ENCODE measurements around the gene BAHCC1. TPM values are rescaled to one million over a fixed set of nuclear protein-coding genes. Genes with fewer than 3 reads are reported as not detected.

BAHCC1 gene
- total RNA-seq, 1 donor from 2014 or later = 0.91 TPM

DNA sequence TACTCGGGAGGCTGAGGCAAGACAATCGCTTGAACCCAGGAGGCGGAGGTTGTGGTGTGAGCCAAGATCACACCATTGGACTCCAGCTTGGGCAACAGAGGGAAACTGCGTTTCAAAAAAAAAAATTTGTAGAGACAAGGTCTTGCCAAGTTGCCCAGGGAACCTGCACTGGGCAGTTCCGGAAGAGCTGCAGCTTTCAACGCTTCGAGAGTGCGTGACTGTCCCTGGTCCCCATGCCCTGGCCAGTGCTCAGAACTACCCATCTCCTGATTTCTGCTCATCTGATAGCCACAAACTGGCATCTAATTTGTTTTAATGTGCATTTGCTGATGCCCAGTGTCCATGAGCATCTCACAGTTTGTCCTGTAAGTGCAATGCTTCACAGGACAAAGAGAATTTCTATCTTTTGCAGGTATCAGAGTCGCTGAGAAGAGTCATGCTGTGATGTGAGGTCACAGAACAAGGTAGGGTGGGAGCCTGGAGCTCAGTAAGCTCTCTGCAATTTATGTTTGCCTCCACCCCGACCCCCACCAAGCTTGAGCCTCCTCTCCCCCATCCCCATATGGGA, 113.5 kb downstream of the BAHCC1 start:
- intact Hi-C loops (cut with micrococcal nuclease) = no loop called here
- H3K36me3 Mint-ChIP-seq (ENCODE audit: low read depth) = peaks cover 48% of the 10 kb centered on the region

DNA sequence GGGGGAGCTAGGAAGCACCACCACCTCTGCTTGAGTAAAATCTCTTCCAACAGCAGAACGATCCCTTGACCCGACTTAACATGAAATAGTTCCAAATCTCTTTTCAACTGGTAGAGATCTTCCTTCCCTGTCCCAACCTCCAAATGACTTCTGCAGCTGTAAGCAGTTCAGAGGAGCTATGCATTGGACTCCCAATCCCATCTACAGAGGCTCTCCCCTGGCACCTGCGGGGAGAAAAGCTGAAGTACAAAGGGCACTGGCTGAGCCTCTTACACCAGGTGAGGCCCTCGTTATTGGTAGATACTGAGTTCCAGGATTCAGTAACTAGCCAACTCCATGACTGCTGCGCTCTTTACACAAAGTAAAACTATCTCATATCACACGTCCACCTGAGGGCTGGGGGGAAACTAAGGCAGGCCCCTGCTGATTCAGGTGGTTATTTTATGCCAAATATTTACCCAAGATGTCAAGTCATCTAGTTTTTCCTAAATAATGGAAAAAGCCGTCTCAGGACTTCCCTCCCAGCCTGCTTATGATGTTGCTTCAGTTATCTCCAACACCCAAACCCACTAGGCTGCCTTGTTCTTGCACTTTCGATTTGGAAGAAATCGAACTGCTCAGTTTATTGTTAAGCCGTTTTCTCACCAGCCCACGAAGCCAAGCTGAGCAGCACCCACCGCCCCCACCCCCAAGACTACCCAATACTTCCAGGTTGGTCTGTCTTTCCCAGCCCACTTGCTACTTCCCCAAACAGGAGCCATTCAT, 114.1 kb downstream of the BAHCC1 start:
- DNase-seq (ENCODE audit: low spot score) = no peak
- Mint-ChIP-seq H3K36me3 (ENCODE audit: low read depth) (peaks cover 48% of the 10 kb centered on the region), H3K4me1 (ENCODE audit: low read depth) (peaks cover 20% of the 10 kb centered on the region), H3K27me3 (ENCODE audit: low read depth) (peaks cover 4% of the 10 kb centered on the region), H3K27ac (peak overlapping the region; percentile 82), H3K4me3 (ENCODE audit: low read depth) (peak overlapping the region; percentile 97), H3K9me3 (no peaks in the 10 kb centered on the region)
- intact Hi-C loops (cut with micrococcal nuclease) = no loop called here

More for the DNA sequence above, 113.5 kb downstream of the BAHCC1 start:
- no peaks in the 10 kb centered on the region for H3K9me3 Mint-ChIP-seq
- H3K27ac Mint-ChIP-seq = peak overlapping the region; percentile 82
- H3K27me3 Mint-ChIP-seq (ENCODE audit: low read depth) = peaks cover 4% of the 10 kb centered on the region
- DNase-seq (ENCODE audit: low spot score) = no peak
- H3K4me3 Mint-ChIP-seq (ENCODE audit: low read depth) = peak overlapping the region; percentile 97
- peaks cover 20% of the 10 kb centered on the region for H3K4me1 Mint-ChIP-seq (ENCODE audit: low read depth)

- DNase-seq (ENCODE audit: low spot score) = no peak
- peak overlapping the region; percentile 91 for H3K27ac Mint-ChIP-seq
- H3K36me3 Mint-ChIP-seq (ENCODE audit: low read depth) = peaks cover 50% of the 10 kb centered on the region
- intact Hi-C loops (cut with micrococcal nuclease) = loop anchor here (5.0 kb wide), 1 partner anchor 113 kb away; the partner anchor contains the start of gene BAHCC1
- no peaks in the 10 kb centered on the region for H3K27me3 Mint-ChIP-seq (ENCODE audit: low read depth)
- no peaks in the 10 kb centered on the region for H3K9me3 Mint-ChIP-seq
- peaks cover 20% of the 10 kb centered on the region for H3K4me1 Mint-ChIP-seq (ENCODE audit: low read depth)
- H3K4me3 Mint-ChIP-seq (ENCODE audit: low read depth) = peak overlapping the region; percentile 97
Measured at GRCh38 chr17:81509972-81510784, 114.9 kb downstream of the BAHCC1 start.

DNA sequence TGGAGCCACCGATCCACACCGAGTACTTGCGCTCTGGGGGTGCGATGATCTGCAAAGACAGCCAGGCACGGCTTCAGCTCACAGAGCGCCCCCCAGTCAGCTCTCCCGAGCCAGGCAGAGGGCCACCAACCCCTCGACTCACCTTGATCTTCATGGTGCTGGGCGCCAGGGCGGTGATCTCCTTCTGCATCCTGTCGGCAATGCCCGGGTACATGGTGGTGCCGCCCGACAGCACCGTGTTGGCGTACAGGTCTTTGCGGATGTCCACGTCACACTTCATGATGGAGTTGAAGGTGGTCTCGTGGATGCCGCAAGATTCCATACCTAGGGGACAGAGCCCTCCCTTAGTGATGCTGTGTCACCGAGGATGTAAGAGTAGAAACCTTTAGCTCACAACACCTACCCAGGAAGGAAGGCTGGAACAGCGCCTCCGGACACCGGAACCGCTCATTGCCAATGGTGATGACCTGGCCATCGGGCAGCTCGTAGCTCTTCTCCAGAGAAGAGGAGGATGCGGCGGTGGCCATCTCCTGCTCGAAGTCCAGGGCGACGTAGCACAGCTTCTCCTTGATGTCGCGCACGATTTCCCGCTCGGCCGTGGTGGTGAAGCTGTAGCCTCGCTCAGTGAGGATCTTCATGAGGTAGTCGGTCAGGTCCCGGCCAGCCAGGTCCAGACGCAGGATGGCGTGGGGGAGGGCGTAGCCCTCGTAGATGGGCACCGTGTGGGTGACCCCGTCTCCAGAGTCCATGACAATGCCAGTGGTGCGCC, 115.7 kb downstream of the BAHCC1 start:
- intact Hi-C loops (cut with micrococcal nuclease) = loop anchor here (5.0 kb wide), 1 partner anchor 114 kb away; the partner anchor contains the start of gene BAHCC1
- Mint-ChIP-seq H3K36me3 (ENCODE audit: low read depth) (peaks cover 52% of the 10 kb centered on the region), H3K27ac (peak overlapping the region; percentile 91), H3K9me3 (no peaks in the 10 kb centered on the region), H3K4me3 (ENCODE audit: low read depth) (peak overlapping the region; percentile 97), H3K27me3 (ENCODE audit: low read depth) (no peaks in the 10 kb centered on the region), H3K4me1 (ENCODE audit: low read depth) (peaks cover 21% of the 10 kb centered on the region)
- DNase-seq (ENCODE audit: low spot score) = peak; percentile 30

DNA sequence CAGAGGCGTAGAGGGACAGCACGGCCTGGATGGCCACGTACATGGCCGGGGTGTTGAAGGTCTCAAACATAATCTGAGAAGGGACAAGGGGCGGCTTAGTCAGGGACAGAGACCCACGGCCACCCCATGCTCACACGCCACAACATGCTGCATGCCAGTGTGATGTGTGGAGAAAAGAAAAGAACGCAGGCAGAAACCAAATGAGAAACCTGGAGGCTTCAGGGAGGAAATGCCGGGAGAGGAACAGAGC, 116.2 kb downstream of the BAHCC1 start:
- Mint-ChIP-seq H3K4me3 (ENCODE audit: low read depth) (peak overlapping the region; percentile 97), H3K9me3 (no peaks in the 10 kb centered on the region), H3K27ac (peak overlapping the region; percentile 75), H3K27me3 (ENCODE audit: low read depth) (no peaks in the 10 kb centered on the region), H3K36me3 (ENCODE audit: low read depth) (peaks cover 52% of the 10 kb centered on the region), H3K4me1 (ENCODE audit: low read depth) (peaks cover 26% of the 10 kb centered on the region)
- DNase-seq (ENCODE audit: low spot score) = no peak
- intact Hi-C loops (cut with micrococcal nuclease) = loop anchor here (5.0 kb wide), 1 partner anchor 114 kb away; the partner anchor contains the start of gene BAHCC1

- H3K4me1 Mint-ChIP-seq (ENCODE audit: low read depth) = peaks cover 27% of the 10 kb centered on the region
- peak overlapping the region; percentile 97 for H3K4me3 Mint-ChIP-seq (ENCODE audit: low read depth)
- DNase-seq (ENCODE audit: low spot score) = peak; percentile 30
- H3K36me3 Mint-ChIP-seq (ENCODE audit: low read depth) = peaks cover 52% of the 10 kb centered on the region
- peak overlapping the region; percentile 75 for H3K27ac Mint-ChIP-seq
- no peaks in the 10 kb centered on the region for H3K27me3 Mint-ChIP-seq (ENCODE audit: low read depth)
- intact Hi-C loops (cut with micrococcal nuclease) = loop anchor here (2.0 to 5.0 kb wide), 2 partner anchors 115 to 165 kb away; partner anchors contain the start of gene BAHCC1
- no peaks in the 10 kb centered on the region for H3K9me3 Mint-ChIP-seq
Measured at GRCh38 chr17:81511804-81512561, 116.7 kb downstream of the BAHCC1 start.

GRCh38 chr17:81512562-81513371, 117.5 kb downstream of the BAHCC1 start, which contains the start of gene ACTG1:
Gene ACTG1 (minus strand): TSS chr17:81512799. CDS start chr17:81512354, 445 bp downstream.
- intact Hi-C loops (cut with micrococcal nuclease) = loop anchor here (2.0 to 5.0 kb wide), 2 partner anchors 115 to 166 kb away; partner anchors contain the start of gene BAHCC1
- peaks cover 25% of the 10 kb centered on the region for H3K4me1 Mint-ChIP-seq (ENCODE audit: low read depth)
- H3K4me3 Mint-ChIP-seq (ENCODE audit: low read depth) = peak within 1 kb of the TSS; percentile 97
- H3K9me3 Mint-ChIP-seq = no peaks in the 10 kb centered on the region
- peaks cover 50% of the 10 kb centered on the region for H3K36me3 Mint-ChIP-seq (ENCODE audit: low read depth)
- DNase-seq (ENCODE audit: low spot score) = peak; percentile 90
- H3K27me3 Mint-ChIP-seq (ENCODE audit: low read depth) = no peaks in the 10 kb centered on the region
- H3K27ac Mint-ChIP-seq = peak within 1 kb of the TSS; percentile 90

- Mint-ChIP-seq H3K36me3 (ENCODE audit: low read depth) (peaks cover 47% of the 10 kb centered on the region), H3K27me3 (ENCODE audit: low read depth) (no peaks in the 10 kb centered on the region), H3K27ac (peak overlapping the region; percentile 90), H3K9me3 (no peaks in the 10 kb centered on the region), H3K4me3 (ENCODE audit: low read depth) (peak overlapping the region; percentile 86), H3K4me1 (ENCODE audit: low read depth) (peaks cover 25% of the 10 kb centered on the region)
- intact Hi-C loops (cut with micrococcal nuclease) = loop anchor here (2.0 to 5.0 kb wide), 2 partner anchors 116 to 167 kb away; partner anchors contain the start of gene BAHCC1
- peak; percentile 65 for DNase-seq (ENCODE audit: low spot score)
Measured at GRCh38 chr17:81513372-81513752, 118.1 kb downstream of the BAHCC1 start.

- H3K27ac Mint-ChIP-seq = peak overlapping the region; percentile 90
- intact Hi-C loops (cut with micrococcal nuclease) = loop anchor here (2.0 to 5.0 kb wide), 2 partner anchors 117 to 167 kb away; partner anchors contain the start of gene BAHCC1
- H3K4me3 Mint-ChIP-seq (ENCODE audit: low read depth) = peak overlapping the region; percentile 86
- H3K9me3 Mint-ChIP-seq = no peaks in the 10 kb centered on the region
- H3K36me3 Mint-ChIP-seq (ENCODE audit: low read depth) = peaks cover 42% of the 10 kb centered on the region
- peak; percentile 42 for DNase-seq (ENCODE audit: low spot score)
- peaks cover 23% of the 10 kb centered on the region for H3K4me1 Mint-ChIP-seq (ENCODE audit: low read depth)
- no peaks in the 10 kb centered on the region for H3K27me3 Mint-ChIP-seq (ENCODE audit: low read depth)
Measured at GRCh38 chr17:81513753-81514488, 118.7 kb downstream of the BAHCC1 start.

DNA sequence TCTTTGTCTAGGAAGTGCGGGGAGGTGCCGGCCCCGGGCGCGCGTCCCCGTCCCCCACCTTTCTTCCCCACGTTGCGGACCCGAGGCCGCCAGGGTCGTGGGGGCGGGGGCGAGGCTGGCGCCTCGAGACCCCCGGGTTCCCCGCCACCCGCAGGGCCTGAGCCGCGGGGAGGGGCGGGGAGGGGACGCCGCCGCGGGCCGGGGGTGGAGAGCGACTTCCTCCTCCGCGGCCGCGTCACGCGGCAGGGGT, 119.2 kb downstream of the BAHCC1 start:
- Mint-ChIP-seq H3K4me1 (ENCODE audit: low read depth) (peaks cover 18% of the 10 kb centered on the region), H3K4me3 (ENCODE audit: low read depth) (peak overlapping the region; percentile 86), H3K9me3 (no peaks in the 10 kb centered on the region), H3K36me3 (ENCODE audit: low read depth) (peaks cover 37% of the 10 kb centered on the region), H3K27ac (peak overlapping the region; percentile 17), H3K27me3 (ENCODE audit: low read depth) (no peaks in the 10 kb centered on the region)
- DNase-seq (ENCODE audit: low spot score) = no peak
- intact Hi-C loops (cut with micrococcal nuclease) = loop anchor here (5.0 kb wide), 1 partner anchor 117 kb away; the partner anchor contains the start of gene BAHCC1

Measured in activated T-helper 2 cell treated with anti-CD3 and anti-CD28 coated beads, Interferon-gamma antibody, Interleukin-2, Interleukin-4, amounts not matched to agents 10 μg/mL and 5 μg/mL and 100 μg/mL, durations not matched to agents 14 hours and 24 hours and 36 hours (primary cell).